ENCODE measurements around the gene LIN54.

- TF ChIP-seq CREB1 (IDR thresholded peaks at IDR 0.05; ENCODE audit: low read depth) (no peak), CEBPB (IDR thresholded peaks at IDR 0.05) (no peak), FOXM1 (IDR thresholded peaks at IDR 0.05; ENCODE audit: borderline replicate concordance, low read depth) (no peak), TEAD4 (IDR thresholded peaks at IDR 0.05) (no peak), EP300 (IDR thresholded peaks at IDR 0.05; ENCODE audit: borderline replicate concordance) (no peak), ZBTB7A (IDR thresholded peaks at IDR 0.05; ENCODE audit: low read depth) (no peak), TAF1 (IDR thresholded peaks at IDR 0.05; ENCODE audit: low read depth) (no peak), TCF12 (IDR thresholded peaks at IDR 0.05; ENCODE audit: low read depth) (no peak), USF1 (IDR thresholded peaks at IDR 0.05) (no peak)
Measured at GRCh38 chr4:82975792-82976191, 34.8 kb downstream of the LIN54 start.

Measured in Ishikawa (cell line).